Measurements from ENCODE around the gene TRMU. TPM values are rescaled to one million over a fixed set of nuclear protein-coding genes. Genes with fewer than 3 reads are reported as not detected.

The TRMU gene
- total RNA-seq, 1 experiment from 2014 or later: 59.5 TPM

DNA sequence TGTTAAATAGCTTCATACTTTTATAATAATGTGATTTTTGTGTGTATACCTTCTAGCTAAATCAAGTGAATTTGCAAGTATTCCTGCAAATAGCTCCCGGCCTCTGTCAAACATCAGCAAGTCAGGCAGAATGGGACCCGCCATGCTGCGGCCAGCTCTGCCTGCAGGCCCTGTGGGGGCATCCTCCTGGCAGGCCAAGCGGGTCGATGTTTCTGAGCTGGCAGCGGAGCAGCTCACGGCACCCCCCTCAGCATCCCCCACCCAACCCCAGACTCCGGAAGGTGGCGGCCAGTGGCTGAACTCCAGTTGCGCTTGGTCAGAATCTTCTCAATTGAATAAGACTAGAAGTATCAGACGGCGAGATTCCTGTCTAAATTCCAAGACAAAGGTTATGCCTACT is 19.5 kb upstream of the TRMU start:
- H3K36me3 ChIP-seq: peaks cover 94% of the 10 kb centered on the region
- no peaks in the 10 kb centered on the region for H3K27me3 ChIP-seq (replicated peaks)
- H3K27ac ChIP-seq: no peak overlapping the region
- no peaks in the 10 kb centered on the region for H3K9me3 ChIP-seq (replicated peaks)
- no peak for DNase-seq (ENCODE audit: low read depth in 1 of 2, low spot score in 2 of 2)
- no peaks in the 10 kb centered on the region for H3K4me1 ChIP-seq (replicated peaks)
- no peak overlapping the region for H3K4me3 ChIP-seq

DNA sequence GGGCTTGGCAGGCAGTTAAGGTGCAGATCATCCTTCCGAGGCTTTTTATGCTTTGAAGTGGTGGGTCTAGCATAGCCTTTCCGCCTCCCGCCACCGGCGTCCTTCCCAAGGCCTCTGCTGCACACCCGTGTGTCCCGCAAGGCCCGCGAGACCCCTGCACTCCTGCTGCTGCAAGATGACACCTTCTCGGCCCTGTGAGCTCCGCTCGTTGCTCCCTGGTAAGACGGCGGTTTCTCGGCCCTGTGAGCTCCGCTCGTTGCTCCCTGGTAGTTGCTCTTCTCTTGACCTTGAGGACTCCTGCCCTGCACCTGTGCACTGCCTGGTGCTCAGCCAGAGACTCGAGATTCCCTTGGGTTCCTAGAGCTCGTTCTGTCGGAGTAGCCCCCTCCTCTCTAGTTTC is 17.9 kb upstream of the TRMU start:
- Histone ChIP-seq H3K27me3 (replicated peaks) (no peaks in the 10 kb centered on the region), H3K4me3 (no peak overlapping the region), H3K9me3 (replicated peaks) (no peaks in the 10 kb centered on the region), H3K27ac (no peak overlapping the region), H3K4me1 (replicated peaks) (no peaks in the 10 kb centered on the region), H3K36me3 (peaks cover 91% of the 10 kb centered on the region)
- no peak for DNase-seq (ENCODE audit: low read depth in 1 of 2, low spot score in 2 of 2)

GRCh38 chr22:46318576-46318975 is 16.9 kb upstream of the TRMU start:
- Histone ChIP-seq H3K4me3 (no peak overlapping the region), H3K27ac (no peak overlapping the region), H3K27me3 (replicated peaks) (no peaks in the 10 kb centered on the region), H3K9me3 (replicated peaks) (no peaks in the 10 kb centered on the region), H3K36me3 (peaks cover 96% of the 10 kb centered on the region), H3K4me1 (replicated peaks) (no peaks in the 10 kb centered on the region)
- no peak for DNase-seq (ENCODE audit: low read depth in 1 of 2, low spot score in 2 of 2)

GRCh38 chr22:46319319-46319718 is 16.2 kb upstream of the TRMU start:
- H3K9me3 ChIP-seq (replicated peaks): no peaks in the 10 kb centered on the region
- DNase-seq (ENCODE audit: low read depth in 1 of 2, low spot score in 2 of 2): no peak
- H3K27me3 ChIP-seq (replicated peaks): no peaks in the 10 kb centered on the region
- peaks cover 96% of the 10 kb centered on the region for H3K36me3 ChIP-seq
- H3K4me1 ChIP-seq (replicated peaks): no peaks in the 10 kb centered on the region
- no peak overlapping the region for H3K27ac ChIP-seq
- no peak overlapping the region for H3K4me3 ChIP-seq

GRCh38 chr22:46320166-46320710 is 15.3 kb upstream of the TRMU start:
- no peaks in the 10 kb centered on the region for H3K27me3 ChIP-seq (replicated peaks)
- no peaks in the 10 kb centered on the region for H3K4me1 ChIP-seq (replicated peaks)
- no peak overlapping the region for H3K4me3 ChIP-seq
- no peaks in the 10 kb centered on the region for H3K9me3 ChIP-seq (replicated peaks)
- H3K27ac ChIP-seq: no peak overlapping the region
- DNase-seq (ENCODE audit: low read depth in 1 of 2, low spot score in 2 of 2): no peak
- H3K36me3 ChIP-seq: peaks cover 97% of the 10 kb centered on the region

DNA sequence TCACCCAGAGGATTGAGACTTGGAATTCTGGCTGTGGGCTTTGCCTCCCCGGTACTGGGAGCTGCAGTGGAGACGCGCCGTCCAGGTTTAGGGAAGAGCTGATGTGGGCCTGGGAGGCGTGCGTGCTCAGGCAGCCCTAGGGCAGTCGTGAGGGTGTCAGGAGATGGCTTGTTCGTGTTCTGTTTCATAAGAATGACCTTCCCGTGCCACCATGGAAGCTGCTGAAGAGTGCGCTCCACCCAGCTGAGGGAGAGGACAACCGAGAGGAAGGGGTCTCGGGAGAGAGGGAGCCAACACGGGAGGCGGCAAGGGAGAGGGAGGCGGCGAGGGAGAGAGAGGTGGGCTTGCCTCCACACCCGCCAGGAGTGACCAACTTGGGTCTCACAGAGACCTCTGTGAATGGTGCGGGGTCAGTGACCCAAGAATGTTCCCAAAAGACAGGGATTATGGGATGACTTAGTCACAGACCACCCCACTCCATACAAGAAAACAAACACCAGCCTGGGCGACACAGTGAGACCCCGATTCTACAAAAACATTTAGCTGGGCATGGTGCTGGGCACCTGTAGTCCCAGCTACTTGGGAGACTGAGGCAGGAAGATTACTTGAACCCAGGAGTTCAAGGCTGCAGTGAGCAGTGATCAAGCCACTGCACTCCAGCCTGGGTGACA is 14.7 kb upstream of the TRMU start:
- no peak overlapping the region for H3K4me3 ChIP-seq
- H3K9me3 ChIP-seq (replicated peaks): no peaks in the 10 kb centered on the region
- H3K4me1 ChIP-seq (replicated peaks): no peaks in the 10 kb centered on the region
- DNase-seq (ENCODE audit: low read depth in 1 of 2, low spot score in 2 of 2): no peak
- H3K27ac ChIP-seq: no peak overlapping the region
- no peaks in the 10 kb centered on the region for H3K27me3 ChIP-seq (replicated peaks)
- peaks cover 97% of the 10 kb centered on the region for H3K36me3 ChIP-seq

GRCh38 chr22:46322711-46323110 is 12.8 kb upstream of the TRMU start:
- DNase-seq (ENCODE audit: low read depth in 1 of 2, low spot score in 2 of 2): no peak
- peaks cover 97% of the 10 kb centered on the region for H3K36me3 ChIP-seq
- H3K9me3 ChIP-seq (replicated peaks): no peaks in the 10 kb centered on the region
- H3K27me3 ChIP-seq (replicated peaks): no peaks in the 10 kb centered on the region
- no peaks in the 10 kb centered on the region for H3K4me1 ChIP-seq (replicated peaks)
- H3K27ac ChIP-seq: no peak overlapping the region
- H3K4me3 ChIP-seq: no peak overlapping the region

GRCh38 chr22:46323162-46323561 is 12.4 kb upstream of the TRMU start:
- no peaks in the 10 kb centered on the region for H3K9me3 ChIP-seq (replicated peaks)
- DNase-seq (ENCODE audit: low read depth in 1 of 2, low spot score in 2 of 2): no peak
- H3K27me3 ChIP-seq (replicated peaks): no peaks in the 10 kb centered on the region
- H3K4me1 ChIP-seq (replicated peaks): no peaks in the 10 kb centered on the region
- H3K36me3 ChIP-seq: peaks cover 97% of the 10 kb centered on the region
- no peak overlapping the region for H3K4me3 ChIP-seq
- no peak overlapping the region for H3K27ac ChIP-seq

DNA sequence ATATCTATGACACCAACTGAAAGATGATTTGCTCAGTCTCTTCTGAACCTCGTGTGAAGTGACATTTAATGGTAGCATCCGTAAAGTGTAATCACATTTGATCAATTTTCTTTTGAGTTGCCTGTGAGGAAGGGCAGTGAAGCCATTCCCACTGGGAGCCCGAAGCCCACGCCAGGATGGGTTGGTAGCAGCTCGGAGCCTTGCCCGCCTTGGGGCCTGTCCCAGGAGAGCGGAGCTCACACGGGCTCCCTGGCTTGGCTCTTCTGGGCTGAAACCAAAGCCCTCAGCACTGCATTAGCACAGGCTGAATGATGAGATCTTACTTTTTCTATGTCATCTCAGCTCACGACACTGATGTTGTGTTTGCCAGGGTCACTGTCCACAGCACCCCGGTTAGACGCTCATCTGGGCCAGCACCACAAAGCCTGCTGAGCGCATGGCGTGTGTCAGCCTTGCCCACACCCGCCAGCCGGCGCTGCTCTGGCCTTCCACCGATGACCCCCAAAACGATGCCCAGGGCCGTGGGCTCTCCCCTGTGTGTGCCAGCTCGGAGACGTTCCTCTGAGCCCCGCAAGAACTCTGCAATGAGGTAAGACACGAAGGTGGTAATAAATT is 9.3 kb upstream of the TRMU start:
- Histone ChIP-seq H3K27ac (no peak overlapping the region), H3K4me3 (no peak overlapping the region), H3K4me1 (replicated peaks) (no peaks in the 10 kb centered on the region), H3K27me3 (replicated peaks) (no peaks in the 10 kb centered on the region), H3K9me3 (replicated peaks) (no peaks in the 10 kb centered on the region), H3K36me3 (peaks cover 97% of the 10 kb centered on the region)
- no peak for DNase-seq (ENCODE audit: low read depth in 1 of 2, low spot score in 2 of 2)

- no peak overlapping the region for H3K4me3 ChIP-seq
- no peak for DNase-seq (ENCODE audit: low read depth in 1 of 2, low spot score in 2 of 2)
- H3K36me3 ChIP-seq: peaks cover 100% of the 10 kb centered on the region
- no peaks in the 10 kb centered on the region for H3K4me1 ChIP-seq (replicated peaks)
- H3K27me3 ChIP-seq (replicated peaks): no peaks in the 10 kb centered on the region
- no peak overlapping the region for H3K27ac ChIP-seq
- no peaks in the 10 kb centered on the region for H3K9me3 ChIP-seq (replicated peaks)
Observed at GRCh38 chr22:46327691-46328465, 7.6 kb upstream of the TRMU start.

GRCh38 chr22:46328797-46329196 is 6.7 kb upstream of the TRMU start:
- no peaks in the 10 kb centered on the region for H3K9me3 ChIP-seq (replicated peaks)
- H3K4me1 ChIP-seq (replicated peaks): no peaks in the 10 kb centered on the region
- H3K4me3 ChIP-seq: no peak overlapping the region
- no peak for DNase-seq (ENCODE audit: low read depth in 1 of 2, low spot score in 2 of 2)
- peaks cover 100% of the 10 kb centered on the region for H3K36me3 ChIP-seq
- no peaks in the 10 kb centered on the region for H3K27me3 ChIP-seq (replicated peaks)
- no peak overlapping the region for H3K27ac ChIP-seq

- no peak for DNase-seq (ENCODE audit: low read depth in 1 of 2, low spot score in 2 of 2)
- no peaks in the 10 kb centered on the region for H3K27me3 ChIP-seq (replicated peaks)
- no peaks in the 10 kb centered on the region for H3K4me1 ChIP-seq (replicated peaks)
- no peaks in the 10 kb centered on the region for H3K9me3 ChIP-seq (replicated peaks)
- H3K4me3 ChIP-seq: no peak overlapping the region
- peaks cover 97% of the 10 kb centered on the region for H3K36me3 ChIP-seq
- H3K27ac ChIP-seq: no peak overlapping the region
Observed at GRCh38 chr22:46329616-46330015, 5.9 kb upstream of the TRMU start.

- no peaks in the 10 kb centered on the region for H3K4me1 ChIP-seq (replicated peaks)
- H3K36me3 ChIP-seq: peaks cover 91% of the 10 kb centered on the region
- no peaks in the 10 kb centered on the region for H3K9me3 ChIP-seq (replicated peaks)
- H3K4me3 ChIP-seq: no peak overlapping the region
- DNase-seq (ENCODE audit: low read depth in 1 of 2, low spot score in 2 of 2): no peak
- H3K27ac ChIP-seq: no peak overlapping the region
- no peaks in the 10 kb centered on the region for H3K27me3 ChIP-seq (replicated peaks)
Observed at GRCh38 chr22:46330426-46330825, 5.1 kb upstream of the TRMU start.

GRCh38 chr22:46331496-46331895 is 4.0 kb upstream of the TRMU start:
- Histone ChIP-seq H3K27me3 (replicated peaks) (no peaks in the 10 kb centered on the region), H3K36me3 (peaks cover 86% of the 10 kb centered on the region), H3K4me1 (replicated peaks) (peaks cover 1% of the 10 kb centered on the region), H3K27ac (no peak overlapping the region), H3K4me3 (no peak overlapping the region), H3K9me3 (replicated peaks) (no peaks in the 10 kb centered on the region)
- DNase-seq (ENCODE audit: low read depth in 1 of 2, low spot score in 2 of 2): no peak

All from SJSA1 (cell line).